TTC549 (cell line): ENCODE data around the gene TRMT112.

ENCODE experiments used
- FAIRE-seq: peaks from 2 replicates; lab custom pipeline; 2012; peaks lifted over from hg19 to GRCh38; lab: Jason Lieb, UNC

Gene TRMT112

DNA sequence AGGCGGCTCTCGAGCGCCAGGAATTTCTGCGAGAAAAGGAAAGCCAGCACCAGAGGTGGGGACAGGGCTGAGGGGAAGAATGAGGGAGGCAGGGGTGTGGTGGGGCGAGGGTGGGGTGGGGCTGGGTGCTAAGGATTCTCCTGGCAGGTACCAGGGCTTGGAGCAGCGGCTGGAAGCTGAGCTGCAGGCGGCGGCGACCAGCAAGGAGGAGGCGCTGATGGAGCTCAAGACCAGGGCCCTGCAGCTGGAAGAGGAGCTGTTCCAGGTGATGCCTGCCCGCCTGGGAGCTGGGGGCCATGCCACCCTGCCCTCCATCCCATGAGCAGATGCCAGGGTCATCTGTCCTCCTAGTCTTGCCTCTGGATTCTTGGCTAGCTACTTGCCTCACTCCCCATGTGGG, 32.0 kb upstream of the TRMT112 start:
- no peak for FAIRE-seq

DNA sequence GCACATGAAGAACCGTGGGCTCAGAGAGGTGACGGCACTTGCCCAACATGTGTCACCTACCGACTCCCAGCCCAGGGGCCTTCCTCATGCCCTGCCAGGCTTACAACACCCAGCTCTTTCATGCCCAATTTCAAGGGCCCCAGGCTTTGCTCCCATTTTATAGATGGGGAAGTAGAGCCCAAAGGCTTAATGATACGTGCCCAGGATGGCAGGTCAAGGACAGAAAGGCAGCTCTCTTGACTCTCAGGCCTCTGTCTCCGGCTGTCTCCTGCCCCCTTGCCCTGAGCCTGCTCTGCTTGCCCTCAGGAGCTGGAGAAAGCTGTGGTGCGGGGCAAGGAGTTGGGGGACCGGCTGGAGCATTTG, 31.6 kb upstream of the TRMT112 start:
- no peak for FAIRE-seq

DNA sequence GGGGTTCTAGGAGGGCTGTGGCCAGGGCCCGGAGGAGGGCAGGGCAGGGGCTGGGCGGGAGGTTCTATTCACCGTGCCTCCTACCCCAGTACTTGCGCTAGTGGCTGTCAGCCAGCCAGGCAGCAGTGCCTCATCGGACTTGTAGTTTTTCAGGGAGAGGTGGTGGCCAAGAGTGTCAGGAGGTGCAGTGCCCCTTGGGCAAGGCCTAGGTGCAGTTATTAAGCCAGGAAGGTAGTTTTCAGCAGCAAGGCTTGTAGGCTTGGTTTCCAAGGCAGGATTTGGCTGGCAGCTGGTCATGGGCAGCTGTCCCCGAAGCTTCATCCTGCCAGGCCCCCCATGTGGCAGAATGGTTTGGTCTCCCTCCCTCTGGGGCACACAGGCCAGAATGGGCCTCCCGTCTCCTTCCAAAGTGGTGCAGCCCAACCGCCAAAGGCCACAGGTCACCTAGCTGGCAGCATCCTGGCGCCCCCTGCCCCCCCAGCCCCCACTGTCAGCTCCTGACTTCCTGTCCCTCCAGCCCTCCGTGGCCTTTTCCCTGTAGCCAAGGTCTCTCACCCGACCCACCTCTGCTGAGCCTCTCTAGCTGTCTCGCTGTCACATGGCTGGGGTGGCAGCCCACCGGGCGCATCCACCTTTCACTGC, 31.1 kb upstream of the TRMT112 start:
- no peak for FAIRE-seq

DNA sequence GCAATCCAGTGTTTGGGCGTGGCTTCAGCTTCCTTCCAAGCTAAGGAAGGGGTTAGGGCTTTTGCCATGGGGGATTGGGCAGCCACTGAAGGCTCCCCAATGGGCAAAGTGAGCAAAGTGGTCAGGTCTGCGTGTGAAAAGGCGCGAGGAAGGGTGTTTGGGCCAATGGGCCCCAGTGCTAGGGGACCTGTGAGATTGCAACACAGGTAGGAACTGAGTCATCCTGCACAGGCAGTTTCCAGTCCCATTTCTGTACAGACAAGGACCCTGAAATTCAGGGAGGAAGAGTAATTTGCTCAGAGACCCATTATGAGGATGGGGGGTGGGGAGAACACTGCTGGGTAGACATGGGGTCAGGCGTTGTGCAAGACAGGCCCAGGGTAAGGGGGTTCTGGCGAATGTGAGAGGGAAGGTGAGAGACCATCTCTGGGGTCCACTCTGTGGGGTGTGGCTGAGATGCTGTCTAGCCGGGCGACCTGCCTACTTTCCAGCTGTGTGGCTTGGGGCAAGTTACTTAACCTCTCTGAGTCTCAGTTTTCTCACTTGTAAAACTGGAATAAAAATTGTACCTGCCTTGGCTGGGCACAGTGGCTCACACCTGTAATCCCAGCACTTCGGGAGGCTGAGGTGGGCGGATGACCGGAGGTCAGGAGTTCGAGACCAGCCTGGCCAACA, 30.0 kb upstream of the TRMT112 start:
- FAIRE-seq: no peak

DNA sequence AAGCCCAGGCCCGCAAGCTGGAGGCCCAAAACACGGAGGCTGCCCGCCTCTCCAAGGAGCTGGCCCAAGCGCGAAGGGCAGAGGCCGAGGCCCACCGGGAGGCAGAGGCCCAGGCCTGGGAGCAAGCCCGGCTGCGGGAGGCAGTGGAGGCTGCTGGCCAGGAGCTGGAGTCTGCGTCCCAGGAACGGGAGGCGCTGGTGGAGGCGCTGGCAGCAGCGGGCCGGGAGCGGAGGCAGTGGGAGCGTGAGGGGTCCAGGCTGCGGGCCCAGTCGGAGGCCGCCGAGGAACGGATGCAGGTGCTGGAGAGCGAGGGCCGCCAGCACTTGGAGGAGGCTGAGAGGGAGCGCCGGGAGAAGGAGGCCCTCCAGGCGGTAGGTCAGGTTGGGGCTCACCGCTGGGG, 27.4 kb upstream of the TRMT112 start:
- no peak for FAIRE-seq

DNA sequence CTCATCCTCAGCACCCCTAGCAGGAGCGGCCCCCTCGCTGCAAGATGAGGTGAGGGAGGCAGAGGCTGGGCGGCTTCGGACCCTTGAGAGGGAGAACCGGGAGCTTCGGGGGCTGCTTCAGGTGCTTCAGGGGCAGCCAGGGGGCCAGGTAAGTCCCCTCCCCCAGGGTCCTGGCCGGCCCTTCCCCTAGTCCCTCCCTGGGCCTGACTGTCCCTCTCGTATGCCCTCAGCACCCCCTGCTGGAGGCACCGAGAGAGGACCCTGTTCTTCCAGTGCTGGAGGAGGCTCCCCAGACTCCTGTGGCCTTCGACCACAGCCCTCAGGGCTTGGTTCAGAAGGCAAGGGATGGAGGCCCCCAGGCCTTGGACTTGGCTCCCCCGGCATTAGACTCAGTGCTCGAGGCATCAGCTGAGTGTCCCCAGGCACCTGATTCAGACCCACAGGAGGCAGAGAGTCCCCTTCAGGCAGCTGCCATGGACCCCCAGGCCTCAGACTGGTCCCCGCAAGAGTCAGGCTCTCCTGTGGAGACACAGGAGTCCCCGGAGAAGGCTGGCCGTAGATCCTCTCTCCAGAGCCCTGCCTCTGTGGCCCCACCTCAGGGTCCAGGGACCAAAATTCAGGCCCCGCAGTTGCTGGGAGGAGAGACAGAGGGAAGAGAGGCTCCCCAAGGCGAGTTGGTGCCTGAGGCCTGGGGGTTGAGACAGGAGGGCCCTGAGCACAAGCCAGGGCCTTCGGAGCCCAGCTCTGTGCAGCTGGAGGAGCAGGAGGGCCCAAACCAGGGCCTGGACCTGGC, 26.6 kb upstream of the TRMT112 start:
- FAIRE-seq: no peak

DNA sequence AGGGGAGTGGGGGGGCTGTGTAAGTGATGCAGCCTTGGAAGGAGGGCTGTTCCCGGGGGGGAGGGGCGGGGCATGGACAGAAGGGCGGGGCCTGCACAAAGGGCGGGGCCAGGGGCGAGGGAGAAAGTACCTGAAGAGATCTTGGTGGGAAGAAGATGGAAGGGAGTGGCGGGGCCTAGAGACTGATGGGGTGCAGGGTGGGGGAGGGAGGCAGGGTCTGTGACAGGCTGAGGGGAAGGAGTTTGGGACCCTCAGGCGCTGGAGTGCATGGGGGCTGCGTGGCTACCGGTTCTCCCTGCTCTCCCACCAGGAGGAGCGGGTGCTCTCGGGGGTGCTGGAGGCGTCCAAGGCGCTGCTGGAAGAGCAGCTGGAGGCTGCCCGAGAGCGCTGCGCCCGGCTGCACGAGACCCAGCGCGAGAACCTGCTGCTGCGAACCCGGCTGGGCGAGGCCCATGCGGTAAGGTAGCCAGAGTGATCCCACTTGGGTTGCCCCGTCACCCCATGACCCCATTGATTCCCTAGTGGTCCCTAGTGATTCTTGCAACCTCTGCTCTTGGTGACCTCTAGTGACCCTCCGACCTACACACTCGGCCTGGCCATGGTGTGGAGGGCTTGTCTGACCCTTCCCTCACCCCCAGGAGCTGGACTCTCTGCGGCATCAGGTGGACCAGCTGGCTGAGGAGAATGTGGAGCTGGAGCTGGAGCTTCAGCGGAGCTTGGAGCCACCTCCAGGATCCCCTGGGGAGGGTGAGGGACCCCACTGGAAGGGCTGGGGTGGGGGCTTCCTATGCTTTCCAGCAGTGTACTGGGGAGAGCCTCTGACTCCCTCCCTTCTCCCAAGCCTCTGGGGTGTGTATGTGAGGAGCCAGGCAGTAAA, 25.7 kb upstream of the TRMT112 start:
- FAIRE-seq: no peak

DNA sequence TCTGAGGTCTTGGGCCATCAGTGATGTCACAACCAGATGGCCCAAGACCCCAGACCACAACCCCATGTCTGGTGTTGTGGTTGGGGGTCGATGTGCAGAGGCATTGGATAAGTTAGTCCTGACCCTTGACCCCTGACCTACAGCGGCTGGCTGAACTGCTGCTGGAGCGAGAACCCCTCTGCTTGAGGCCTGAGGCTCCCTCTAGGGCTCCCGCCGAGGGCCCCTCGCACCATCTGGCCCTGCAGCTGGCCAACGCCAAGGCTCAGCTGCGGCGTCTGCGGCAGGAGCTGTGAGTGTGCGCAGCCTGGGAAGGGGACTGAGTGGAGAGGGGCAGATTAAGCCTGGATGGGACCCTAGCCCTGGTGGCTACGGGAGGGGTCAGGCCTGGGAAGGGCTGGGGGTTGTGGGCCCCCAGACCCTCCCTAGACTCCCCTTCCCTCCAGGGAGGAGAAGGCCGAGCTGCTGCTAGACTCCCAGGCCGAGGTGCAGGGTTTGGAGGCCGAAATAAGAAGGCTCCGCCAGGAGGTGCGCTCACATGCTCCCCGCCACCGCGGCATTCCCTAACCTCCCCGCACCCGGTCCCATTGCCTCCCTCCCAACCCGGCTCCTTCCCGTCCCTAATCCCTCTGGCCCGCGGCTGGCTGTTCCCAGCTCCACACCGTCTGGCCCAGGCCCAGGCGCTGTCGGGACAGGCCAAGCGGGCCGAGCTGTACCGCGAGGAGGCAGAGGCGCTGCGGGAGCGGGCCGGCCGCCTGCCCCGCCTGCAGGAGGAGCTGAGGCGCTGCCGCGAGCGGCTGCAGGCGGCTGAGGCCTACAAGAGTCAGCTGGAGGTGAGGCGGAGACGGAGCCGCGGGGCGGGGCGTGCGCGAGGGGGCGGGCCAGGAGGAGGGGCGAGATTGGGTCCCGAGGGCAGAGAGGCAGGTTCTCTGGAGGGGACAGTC, 24.8 kb upstream of the TRMT112 start:
- FAIRE-seq: no peak

DNA sequence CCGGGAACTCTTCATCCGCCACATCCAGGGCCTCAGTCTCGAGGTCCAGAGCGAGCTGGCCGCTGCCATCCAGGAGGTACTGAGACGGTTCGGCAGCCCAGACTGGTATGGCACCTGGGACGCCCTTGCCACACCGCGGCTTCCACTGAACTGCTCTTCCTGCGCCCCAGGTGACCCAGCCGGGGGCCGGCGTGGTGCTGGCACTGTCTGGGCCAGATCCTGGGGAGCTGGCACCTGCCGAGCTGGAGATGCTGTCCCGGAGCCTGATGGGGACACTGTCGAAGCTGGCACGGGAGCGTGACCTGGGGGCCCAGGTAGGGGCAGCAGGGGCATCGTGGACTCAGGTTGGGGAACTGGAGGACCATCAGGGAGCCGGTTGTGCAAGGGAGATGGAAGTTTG, 24.1 kb upstream of the TRMT112 start:
- FAIRE-seq: no peak

DNA sequence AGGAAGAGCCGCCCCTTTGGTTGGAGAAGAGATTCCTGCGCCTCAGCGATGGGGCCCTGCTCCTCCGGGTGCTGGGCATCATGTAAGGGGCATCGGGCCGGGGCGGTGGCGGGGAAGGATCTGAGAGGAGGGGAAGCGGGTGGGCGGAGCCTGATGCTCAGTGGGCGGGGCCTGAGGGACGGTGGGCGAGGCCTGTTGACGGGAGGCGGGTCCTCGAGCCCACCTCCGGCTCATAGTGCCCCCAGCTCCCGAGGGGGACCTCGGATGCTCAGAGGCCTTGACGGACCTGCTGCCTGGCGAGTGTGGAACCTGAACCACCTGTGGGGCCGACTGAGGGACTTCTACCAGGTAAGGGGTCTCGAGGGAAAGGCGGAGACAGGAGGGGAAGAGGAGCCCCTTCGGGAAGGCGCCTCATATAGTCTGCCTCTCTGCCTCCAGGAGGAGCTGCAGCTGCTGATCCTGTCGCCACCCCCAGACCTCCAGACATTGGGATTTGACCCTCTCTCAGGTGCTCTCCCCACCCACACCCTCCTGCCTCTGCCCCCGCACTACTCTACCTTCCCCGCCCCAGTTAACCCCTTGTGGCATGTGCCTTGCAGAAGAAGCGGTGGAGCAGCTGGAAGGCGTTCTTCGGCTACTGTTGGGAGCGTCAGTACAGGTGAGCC, 23.4 kb upstream of the TRMT112 start:
- no peak for FAIRE-seq

DNA sequence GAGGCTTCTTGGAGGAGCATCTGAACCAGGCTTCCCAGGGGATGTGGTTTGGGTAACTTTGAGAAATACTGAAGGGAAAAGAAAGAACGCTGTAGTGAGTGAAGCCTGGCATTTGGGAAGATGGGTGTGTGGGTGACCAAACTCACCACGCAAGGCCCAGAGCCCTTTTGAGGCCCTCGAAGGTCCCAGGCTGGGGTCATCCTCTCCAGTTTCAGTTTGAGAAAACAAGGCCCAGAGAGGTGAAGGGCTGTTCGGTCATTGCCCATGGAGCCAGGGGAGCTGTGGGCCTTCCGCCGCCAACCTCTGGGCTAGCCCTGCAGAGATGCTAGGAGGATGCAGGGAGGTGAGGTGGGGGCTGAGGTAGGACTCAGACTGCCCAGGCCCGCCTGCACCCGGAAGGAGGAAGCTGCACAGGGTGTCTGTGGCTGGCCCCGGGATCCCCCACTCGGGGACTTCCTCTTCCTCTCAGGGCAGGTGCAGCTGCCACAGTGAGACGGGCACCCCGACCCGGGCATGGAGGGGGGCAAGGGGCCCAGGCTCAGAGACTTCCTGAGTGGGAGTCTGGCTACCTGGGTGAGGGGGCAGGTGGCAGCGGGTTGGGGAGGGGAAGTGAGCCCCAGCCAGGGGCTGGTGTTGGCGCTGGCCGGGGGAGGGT, 22.5 kb upstream of the TRMT112 start, which contains the start of gene CCDC88B:
CCDC88B (plus strand) TSS at position 451 of the 655 bp plus-strand sequence; CDS start at position 514, 63 bp downstream.
- no peak for FAIRE-seq

DNA sequence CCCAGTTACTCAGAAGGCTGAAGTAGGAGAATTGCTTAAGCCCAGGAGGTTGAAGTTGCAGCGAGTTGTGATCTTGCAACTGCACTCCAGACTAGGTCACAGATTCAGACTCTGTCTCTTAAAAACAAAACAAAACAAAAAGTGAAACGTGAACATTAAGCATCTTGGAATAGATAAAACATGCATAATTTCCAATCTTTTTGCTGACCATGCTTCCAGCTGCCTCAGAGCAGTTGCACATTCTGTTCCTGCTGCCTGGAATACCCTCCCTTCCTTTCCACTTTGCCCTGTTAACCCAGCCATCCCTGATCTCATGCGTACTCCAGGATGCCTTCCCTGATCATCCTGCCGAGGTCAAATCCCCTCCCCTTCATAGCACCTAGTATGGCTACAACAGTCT, 21.9 kb upstream of the TRMT112 start:
- FAIRE-seq: no peak

DNA sequence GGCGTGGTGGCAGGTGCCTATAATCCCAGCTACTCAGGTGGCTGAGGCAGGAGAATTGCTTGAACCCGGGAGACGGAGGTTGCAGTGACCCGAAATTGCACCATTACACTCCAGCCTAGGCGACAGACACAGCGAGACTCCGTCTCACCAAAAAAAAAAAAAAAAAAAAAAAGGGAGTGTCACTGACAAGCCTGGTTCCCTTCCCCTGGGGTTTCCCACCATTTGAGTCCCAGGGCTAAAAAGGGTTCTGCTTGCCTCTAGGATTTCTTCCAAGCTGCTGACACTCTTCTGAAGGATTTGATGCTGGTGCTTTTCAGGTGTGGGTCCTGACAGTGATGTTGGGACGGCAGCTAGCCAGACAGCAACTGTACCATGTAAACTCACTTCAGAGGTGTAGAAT, 21.4 kb upstream of the TRMT112 start:
- no peak for FAIRE-seq

DNA sequence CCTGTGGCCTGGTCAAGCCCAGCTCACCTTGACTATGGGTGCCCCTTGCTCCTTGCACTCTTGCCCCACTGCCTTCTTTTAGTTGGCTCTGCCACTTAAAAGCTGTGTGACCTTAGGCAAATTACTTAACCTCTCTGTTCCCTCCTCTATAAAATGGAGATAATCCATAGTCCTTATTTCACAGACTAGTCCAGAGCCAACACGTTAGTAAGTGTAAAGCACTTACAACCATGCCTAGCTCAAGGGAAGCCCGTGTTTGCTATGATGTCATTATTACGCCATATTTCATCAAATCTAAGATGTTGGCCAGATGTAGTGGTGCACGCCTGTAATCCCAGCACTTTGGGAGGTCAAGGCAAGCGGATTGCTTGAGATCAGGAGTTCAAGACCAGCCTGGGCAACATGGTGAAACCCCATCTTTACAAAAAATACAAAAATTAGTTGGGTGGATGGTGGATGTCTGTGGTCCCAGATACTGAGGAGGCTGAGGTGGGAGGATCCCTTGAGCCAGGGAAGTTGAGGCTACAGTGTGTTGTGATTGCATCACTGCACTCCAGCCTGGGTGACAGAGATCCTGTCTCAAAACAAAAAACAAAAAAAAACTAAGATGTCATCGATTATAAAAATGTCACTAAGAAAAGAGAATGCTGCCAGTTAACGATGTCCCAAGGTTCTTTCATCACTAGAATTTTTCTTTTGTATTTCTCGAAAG, 20.3 kb upstream of the TRMT112 start:
- no peak for FAIRE-seq

DNA sequence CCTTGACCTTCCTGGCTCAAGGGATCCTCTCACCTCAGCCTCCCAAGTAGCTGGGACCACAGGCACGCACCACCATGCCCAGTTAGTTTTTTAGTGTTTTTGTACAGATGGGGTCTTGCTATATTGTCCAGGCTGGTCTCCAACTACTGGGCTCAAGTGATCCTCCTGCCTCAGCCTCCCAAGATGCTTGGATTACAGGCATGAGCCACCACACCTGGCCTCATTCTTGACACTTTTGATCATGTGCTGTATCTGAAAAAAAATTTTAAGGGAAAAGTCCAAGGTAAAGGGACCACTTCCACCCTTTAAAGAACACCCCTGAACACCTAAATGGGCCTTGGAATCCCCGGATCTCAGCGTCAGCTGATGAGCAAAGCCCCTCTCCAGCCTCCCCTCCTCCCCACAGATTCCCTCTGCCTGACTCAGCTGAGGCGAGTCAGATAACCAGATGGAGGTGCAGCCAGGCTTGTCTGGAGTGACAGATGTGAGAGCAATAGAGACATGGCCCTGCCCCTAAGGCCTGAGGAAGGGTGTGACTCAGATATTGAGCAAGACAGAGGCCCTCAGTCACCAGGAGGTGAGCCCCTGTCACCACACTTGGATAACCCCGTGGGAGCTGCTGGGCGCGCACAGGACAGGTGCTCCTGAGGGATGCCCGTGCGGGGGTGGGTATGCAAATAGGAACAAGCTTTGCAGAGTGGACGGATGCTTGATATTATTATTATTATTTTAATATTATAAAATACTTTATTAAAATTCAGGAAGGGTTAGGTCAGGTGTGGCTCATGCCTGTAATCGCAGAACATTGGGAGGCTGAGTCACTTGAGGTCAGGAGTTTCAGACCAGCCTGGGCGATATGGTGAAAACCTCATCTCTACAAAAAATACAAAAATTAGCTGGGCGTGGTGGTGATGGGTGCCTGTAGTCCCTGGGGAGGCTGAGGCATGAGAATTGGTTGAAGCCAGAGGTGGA, 17.7 kb upstream of the TRMT112 start:
- no peak for FAIRE-seq

DNA sequence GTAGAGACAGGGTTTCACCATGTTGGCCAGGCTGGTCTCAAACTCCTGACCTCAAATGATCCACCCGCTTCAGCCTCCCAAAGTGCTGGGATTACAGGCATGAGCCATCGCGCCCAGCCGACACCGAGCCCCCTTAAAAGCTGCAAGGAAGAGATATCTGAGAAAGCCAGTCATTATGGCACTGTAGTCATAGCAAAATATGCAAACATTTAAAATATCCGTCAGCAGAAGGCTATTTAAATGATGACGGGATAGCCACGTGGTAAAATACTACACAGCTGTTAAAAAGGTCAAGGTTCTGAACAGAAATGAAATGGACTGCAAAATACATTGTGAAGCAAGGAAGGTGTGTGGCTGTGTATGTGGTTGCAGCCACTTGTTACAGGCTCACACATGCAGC, 16.2 kb upstream of the TRMT112 start:
- no peak for FAIRE-seq

DNA sequence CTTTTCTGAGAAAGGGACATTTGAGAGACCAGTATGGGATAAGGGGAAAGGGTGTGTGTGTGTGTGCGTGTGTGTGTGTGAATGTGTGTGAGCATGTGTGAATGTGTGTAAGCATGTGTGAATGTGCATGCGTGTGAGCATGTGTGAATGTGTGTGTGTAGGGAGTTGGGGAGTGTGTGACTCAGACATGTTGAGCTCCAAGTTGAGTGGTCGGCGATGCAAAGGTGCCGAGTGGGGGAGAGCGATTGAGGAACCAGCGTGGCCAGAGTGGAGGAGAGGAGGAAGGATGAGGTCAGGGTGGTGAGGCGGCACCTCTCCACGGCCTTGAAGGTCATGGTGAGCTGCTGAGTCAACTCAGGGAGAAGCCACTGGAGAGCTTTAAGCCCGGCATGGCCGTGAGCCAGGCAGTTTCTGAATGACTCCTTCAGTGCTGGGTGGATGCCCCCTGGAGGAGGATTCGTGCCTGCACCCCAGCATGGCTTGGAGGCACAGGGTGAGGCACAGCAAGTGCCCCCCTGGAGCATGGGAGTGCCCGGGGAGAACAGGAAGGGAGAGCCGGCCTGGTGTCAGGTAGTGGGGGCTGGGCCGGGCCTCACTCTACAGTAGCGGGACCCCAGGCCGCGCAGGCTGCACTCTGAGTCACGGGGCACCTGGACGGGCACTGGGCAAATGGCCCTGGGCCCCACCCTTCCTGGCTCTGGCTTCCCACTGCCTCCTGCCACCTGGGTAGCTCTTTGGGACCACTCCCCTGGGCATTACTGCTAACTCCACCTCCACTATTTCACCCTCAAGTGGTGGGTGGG, 14.4 kb upstream of the TRMT112 start:
- no peak for FAIRE-seq
